HG02981 (cell line): ENCODE results near the gene RCBTB1.
"Not testable (repeated sequence)": the region's sequence is repeated elsewhere in the genome, so short reads cannot be mapped to it uniquely, and the experiment has no call there.

Experiments
- ATAC-seq: cut with Tn5 transposase; IDR thresholded peaks from one replicate; pipeline ENCODE4 v1.9.1; 2021; ENCODE audit warnings: mild to moderate bottlenecking, moderate library complexity; ENCODE audit not compliant: unreplicated experiment

The RCBTB1 gene

GRCh38 chr13:49585220-49586157 lies at the start of gene RCBTB1:
Gene RCBTB1 (minus strand): TSS chr13:49585558. CDS start chr13:49567279, 18,279 bp downstream.
- peak; percentile 92 for ATAC-seq

DNA sequence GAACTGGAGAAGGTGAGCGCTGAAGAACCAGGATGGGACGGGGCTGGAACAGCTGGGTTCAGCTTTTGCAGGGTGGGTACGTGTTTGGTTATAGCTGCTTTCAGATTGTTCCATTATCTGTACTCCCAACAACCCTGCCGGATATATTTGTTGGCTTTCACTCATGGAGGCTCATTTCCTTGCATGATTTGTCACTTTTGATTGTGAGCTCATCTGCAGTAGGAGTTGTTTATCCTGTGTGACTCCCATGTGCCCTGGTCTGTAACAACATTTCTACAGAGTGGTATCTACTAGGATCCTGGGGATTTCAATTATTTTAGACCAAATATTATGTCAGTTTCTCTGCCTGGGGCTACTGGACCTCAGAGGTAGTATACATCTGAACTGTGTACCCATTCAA lies 48.4 kb upstream of the RCBTB1 start:
- ATAC-seq = no peak

DNA sequence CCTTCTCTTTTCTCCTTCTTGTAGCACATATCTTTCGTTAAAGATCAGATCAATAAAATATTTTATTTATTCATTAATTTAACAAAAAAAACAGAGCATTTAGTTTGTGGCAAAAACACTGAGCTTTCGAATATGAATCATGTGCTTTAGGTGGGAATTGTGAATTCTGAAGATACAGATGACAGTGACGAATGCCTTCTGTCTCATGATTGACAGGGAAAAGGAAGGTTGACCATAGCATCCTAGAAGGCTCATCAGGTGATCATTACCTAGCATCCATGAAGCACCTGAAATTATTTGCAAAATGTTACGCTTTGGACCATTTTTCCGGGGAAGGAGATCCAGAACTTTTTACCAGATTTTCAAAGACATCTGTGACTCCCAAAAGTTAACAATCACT lies 46.8 kb upstream of the RCBTB1 start:
- no peak for ATAC-seq

- ATAC-seq = no peak
Measured at GRCh38 chr13:49630580-49630979, 45.2 kb upstream of the RCBTB1 start.

- no peak for ATAC-seq
Measured at GRCh38 chr13:49629947-49630346, 44.6 kb upstream of the RCBTB1 start.

- no peak for ATAC-seq
Measured at GRCh38 chr13:49629196-49629938, 44.0 kb upstream of the RCBTB1 start.

GRCh38 chr13:49627831-49628652 lies 42.7 kb upstream of the RCBTB1 start, which contains the start of gene ARL11:
Gene ARL11 (plus strand): TSS chr13:49628507. CDS start chr13:49630448, 1,941 bp downstream.
- peak; percentile 91 for ATAC-seq

- ATAC-seq = no peak
Measured at GRCh38 chr13:49625392-49626079, 40.2 kb upstream of the RCBTB1 start.

- no peak for ATAC-seq
Measured at GRCh38 chr13:49624229-49624628, 38.9 kb upstream of the RCBTB1 start.

DNA sequence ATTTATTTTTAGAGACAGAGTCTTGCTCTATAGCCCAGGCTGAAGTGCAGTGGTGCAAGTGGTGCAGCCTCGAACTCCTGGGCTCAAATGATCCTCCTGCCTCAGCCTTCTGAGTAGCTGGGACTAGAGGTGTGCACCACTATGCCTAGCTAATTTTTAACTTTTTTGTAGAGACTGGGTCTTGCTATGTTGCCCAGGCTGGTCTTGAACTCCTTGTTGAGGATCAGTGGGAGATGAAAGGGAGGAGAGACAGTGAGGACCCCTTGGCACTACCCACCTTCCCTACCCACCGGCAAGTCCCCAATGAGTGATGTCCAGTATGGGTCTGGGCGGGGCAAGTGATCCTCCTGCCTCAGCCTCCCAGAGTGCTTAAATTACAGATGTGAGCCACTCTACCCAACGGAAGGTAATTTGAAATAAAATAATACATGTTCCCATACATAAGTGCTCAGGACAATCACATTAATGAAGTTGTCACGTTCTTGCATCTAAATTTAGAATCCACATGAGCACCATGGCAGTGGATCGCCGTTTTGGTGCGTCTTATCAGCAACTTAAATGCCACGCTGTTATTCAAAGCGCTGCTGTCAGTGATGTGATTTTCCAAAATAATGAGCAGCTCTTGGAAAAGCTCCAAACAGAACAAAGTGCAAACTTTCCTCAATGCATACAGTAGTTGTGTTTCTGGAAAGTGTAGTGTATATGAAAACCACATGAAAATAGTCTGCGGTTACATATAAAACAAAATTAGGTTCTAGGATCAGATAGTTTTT lies 37.0 kb upstream of the RCBTB1 start:
- ATAC-seq = no peak

DNA sequence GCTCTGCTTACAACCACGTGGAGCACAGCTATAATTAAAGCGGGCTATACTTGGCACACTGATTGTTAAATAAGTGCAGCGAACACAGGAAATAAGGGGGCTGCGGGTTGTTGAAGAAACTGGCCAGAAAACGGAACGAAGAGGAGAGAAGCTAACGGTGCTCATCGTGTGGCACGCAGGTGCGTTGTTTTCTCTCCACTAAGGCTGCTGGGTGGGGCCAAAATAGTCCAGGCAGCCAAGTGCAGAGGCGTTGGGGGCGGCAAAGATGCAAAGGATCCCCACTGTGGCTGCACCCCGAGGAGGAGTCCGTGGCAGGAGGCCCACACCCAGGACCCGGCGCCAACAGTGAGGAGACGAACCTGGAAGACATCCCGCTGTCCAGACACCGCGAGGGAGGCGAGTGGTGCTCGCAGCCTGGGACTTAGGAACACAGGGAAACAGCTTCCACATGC lies 34.8 kb upstream of the RCBTB1 start:
- ATAC-seq = peak; percentile 56

GRCh38 chr13:49616676-49617065 lies 31.3 kb upstream of the RCBTB1 start:
- no peak for ATAC-seq

DNA sequence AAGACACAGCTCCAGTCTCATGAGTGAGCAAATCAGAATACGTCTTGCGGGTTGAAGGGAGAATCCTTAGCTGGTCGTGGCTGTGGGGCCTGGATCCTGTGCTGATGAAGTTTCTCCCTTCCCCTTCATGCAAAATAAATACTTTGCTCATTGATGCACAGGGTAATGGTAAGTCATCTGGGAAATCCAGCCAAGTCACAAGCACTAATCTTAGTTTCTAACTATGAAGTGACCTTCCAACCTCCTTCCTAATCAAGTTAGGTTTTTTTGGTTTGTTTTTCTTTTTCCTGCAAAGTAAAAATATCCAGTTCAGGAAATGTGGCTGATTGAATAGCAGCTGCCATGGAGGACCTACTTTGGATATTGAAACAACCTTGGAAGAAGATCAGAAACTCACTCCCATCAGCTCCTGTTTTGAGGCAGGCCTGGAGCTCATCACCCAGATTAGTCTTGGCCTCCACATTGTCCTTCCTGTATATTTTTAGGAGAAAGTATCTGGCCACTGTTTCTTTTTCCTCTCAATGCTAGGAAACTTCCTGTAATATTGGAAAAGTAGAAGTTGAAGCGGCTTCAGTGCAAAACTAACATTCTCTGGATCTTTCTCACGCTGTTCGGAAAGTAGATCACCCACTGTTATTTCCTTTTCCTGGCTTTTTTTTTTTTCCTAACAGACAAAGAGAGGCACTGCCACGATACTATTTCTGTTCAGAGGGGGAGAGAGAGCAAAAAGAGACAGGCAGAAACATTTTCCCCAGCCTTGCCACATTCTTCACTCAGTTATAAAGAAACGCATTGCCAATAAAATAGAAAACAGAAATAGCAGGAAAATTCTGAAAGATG lies 30.7 kb upstream of the RCBTB1 start:
- ATAC-seq = no peak

DNA sequence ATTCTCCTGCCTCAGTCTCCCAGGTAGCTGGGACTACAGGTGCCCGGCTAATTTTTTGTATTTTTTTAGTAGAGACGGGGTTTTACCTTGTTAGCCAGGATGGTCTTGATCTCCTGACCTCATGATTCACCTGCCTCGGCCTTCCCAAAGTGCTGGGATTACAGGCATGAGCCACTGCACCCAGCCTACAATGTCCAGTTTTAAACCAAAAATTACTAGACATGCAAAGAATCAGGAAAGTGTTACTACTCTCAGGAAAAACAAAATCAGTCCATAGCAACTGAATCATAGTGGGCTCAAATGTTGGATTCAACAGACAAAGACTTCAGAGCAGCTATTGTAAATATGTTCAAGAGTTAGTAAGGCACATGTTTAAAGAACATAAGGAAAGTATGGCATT lies 26.7 kb upstream of the RCBTB1 start:
- ATAC-seq = not testable (repeated sequence)

DNA sequence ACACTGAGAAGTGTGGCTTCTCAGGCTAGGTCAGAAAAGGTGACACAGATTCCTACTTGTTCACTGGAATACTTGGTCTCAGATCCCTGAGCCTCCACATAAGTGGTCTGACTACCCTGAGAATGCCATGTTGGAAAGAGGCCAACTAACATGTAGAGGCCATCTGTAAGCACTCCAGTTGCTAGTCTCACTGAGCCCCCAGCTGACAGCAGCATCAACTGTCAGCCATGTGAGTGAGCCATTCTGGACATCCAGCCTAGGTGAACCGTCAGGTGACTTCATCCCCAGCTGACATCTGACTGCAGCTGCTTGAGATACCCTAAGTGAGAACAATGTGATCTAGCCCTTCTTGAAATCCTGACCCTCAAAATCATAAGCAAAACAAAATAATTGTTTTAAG lies 24.8 kb upstream of the RCBTB1 start:
- no peak for ATAC-seq

GRCh38 chr13:49608651-49609331 lies 23.4 kb upstream of the RCBTB1 start:
- no peak for ATAC-seq

GRCh38 chr13:49607761-49608160 lies 22.4 kb upstream of the RCBTB1 start:
- ATAC-seq = no peak
